Mammary epithelial cell (primary cell): ENCODE data around the gene SPG21.

Experiments
- CTCF ChIP-seq, 2 donors: IDR thresholded peaks in 1 of 2; conservative IDR thresholded peaks in 1 of 2; 2 replicates each; pipeline ENCODE4 v1.5.1; 2011 to 2012; ENCODE audit warnings: inconsistent platforms in 2 of 2, low read length in 2 of 2, mild to moderate bottlenecking in 2 of 2, control low read depth in 1 of 2, low read depth in 1 of 2; ENCODE audit not compliant: insufficient read depth in 1 of 2; ENCODE audit errors: extremely low read depth in 1 of 2
- EZH2 ChIP-seq: IDR thresholded peaks from 2 replicates; pipeline ENCODE4 v1.6.1; 2012; ENCODE audit warnings: low read length, inconsistent platforms, borderline replicate concordance

DNA sequence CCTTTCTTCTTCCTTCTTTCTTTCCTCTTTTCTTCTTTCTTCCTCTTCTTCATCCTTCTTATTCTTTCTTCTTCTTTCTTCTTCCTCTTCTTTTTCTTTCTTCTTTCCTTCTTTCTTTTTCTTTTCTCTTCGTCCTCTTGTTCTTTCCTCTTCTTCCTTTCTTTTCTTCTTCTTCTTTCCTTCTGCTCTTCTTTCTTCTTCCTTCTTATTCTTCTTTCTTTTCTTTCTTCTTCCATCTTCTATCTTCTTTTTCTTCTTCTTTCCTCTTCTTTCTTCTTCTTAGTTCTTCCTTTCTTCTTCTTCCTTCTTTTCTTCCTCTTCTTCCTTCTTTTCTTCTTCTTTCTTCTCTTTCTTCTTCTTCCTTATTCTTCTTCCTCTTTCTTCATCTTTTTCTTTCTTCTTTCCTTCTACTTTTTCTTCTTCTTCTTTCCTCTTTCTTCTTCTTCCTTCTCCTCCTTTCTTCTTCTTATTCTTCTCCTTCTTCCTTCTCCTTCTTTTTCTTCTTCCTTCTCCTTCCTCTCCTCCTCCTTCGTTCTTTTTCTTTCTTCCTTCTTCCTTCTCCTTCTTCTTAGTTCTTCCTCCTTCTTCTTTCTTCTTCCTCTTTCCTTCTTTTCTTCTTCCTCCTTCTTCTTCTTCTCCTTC lies 37.8 kb downstream of the SPG21 start:
- no peak for TF ChIP-seq CTCF (conservative IDR thresholded peaks at IDR 0.05 in 1 of 2, IDR thresholded peaks at IDR 0.05 in 1 of 2; ENCODE audit: extremely low read depth in 1 of 2, insufficient read depth in 1 of 2, low read depth in 1 of 2, low read length in 2 of 2)
- TF ChIP-seq EZH2 = no peak
